ENCODE results near the gene CHCHD4. TPM values are rescaled to one million over a fixed set of nuclear protein-coding genes. Genes with fewer than 3 reads are reported as not detected.

CHCHD4 gene
- total and polyA plus RNA-seq, 2 of the 13 experiments (the other 11 are each of a cell fraction or from before 2014, with no cell fraction given), result 15.8 to 24.1 TPM

- TF ChIP-seq, protein P1, sequence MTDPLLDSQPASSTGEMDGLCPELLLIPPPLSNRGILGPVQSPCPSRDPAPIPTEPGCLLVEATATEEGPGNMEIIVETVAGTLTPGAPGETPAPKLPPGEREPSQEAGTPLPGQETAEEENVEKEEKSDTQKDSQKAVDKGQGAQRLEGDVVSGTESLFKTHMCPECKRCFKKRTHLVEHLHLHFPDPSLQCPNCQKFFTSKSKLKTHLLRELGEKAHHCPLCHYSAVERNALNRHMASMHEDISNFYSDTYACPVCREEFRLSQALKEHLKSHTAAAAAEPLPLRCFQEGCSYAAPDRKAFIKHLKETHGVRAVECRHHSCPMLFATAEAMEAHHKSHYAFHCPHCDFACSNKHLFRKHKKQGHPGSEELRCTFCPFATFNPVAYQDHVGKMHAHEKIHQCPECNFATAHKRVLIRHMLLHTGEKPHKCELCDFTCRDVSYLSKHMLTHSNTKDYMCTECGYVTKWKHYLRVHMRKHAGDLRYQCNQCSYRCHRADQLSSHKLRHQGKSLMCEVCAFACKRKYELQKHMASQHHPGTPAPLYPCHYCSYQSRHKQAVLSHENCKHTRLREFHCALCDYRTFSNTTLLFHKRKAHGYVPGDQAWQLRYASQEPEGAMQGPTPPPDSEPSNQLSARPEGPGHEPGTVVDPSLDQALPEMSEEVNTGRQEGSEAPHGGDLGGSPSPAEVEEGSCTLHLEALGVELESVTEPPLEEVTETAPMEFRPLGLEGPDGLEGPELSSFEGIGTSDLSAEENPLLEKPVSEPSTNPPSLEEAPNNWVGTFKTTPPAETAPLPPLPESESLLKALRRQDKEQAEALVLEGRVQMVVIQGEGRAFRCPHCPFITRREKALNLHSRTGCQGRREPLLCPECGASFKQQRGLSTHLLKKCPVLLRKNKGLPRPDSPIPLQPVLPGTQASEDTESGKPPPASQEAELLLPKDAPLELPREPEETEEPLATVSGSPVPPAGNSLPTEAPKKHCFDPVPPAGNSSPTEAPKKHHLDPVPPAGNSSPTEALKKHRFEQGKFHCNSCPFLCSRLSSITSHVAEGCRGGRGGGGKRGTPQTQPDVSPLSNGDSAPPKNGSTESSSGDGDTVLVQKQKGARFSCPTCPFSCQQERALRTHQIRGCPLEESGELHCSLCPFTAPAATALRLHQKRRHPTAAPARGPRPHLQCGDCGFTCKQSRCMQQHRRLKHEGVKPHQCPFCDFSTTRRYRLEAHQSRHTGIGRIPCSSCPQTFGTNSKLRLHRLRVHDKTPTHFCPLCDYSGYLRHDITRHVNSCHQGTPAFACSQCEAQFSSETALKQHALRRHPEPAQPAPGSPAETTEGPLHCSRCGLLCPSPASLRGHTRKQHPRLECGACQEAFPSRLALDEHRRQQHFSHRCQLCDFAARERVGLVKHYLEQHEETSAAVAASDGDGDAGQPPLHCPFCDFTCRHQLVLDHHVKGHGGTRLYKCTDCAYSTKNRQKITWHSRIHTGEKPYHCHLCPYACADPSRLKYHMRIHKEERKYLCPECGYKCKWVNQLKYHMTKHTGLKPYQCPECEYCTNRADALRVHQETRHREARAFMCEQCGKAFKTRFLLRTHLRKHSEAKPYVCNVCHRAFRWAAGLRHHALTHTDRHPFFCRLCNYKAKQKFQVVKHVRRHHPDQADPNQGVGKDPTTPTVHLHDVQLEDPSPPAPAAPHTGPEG (CRISPR knock-in tag; IDR thresholded peaks at IDR 0.05), result no peak; the same call in 1 of the 2 replicates
- TF ChIP-seq MED8 (CRISPR knock-in tag; IDR thresholded peaks at IDR 0.05; ENCODE audit: insufficient replicate concordance) (no peak), SRSF9 (IDR thresholded peaks at IDR 0.05; ENCODE audit: borderline replicate concordance, insufficient read depth, low read depth, low read length, poor library complexity, severe bottlenecking) (no peak), ETV5 (CRISPR knock-in tag; IDR thresholded peaks at IDR 0.05; ENCODE audit: borderline replicate concordance) (no peak), ZNF138 (CRISPR knock-in tag; IDR thresholded peaks at IDR 0.05; ENCODE audit: low read depth) (no peak), ZNF260 (CRISPR knock-in tag; IDR thresholded peaks at IDR 0.05; ENCODE audit: borderline replicate concordance, low read depth) (no peak), ZNF230 (CRISPR knock-in tag; IDR thresholded peaks at IDR 0.05) (no peak), ZBTB10 (CRISPR knock-in tag; IDR thresholded peaks at IDR 0.05; ENCODE audit: borderline replicate concordance) (no peak), POGZ (CRISPR knock-in tag; IDR thresholded peaks at IDR 0.05) (peak; percentile 14; the same call in 1 of the 2 replicates), NFKB2 (CRISPR knock-in tag; IDR thresholded peaks at IDR 0.05; ENCODE audit: borderline replicate concordance) (peak; percentile 21; the same call in 1 of the 2 replicates), SMYD3 (CRISPR knock-in tag; IDR thresholded peaks at IDR 0.05) (no peak)
- TF ChIP-seq, protein P2, sequence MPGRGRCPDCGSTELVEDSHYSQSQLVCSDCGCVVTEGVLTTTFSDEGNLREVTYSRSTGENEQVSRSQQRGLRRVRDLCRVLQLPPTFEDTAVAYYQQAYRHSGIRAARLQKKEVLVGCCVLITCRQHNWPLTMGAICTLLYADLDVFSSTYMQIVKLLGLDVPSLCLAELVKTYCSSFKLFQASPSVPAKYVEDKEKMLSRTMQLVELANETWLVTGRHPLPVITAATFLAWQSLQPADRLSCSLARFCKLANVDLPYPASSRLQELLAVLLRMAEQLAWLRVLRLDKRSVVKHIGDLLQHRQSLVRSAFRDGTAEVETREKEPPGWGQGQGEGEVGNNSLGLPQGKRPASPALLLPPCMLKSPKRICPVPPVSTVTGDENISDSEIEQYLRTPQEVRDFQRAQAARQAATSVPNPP (CRISPR knock-in tag; IDR thresholded peaks at IDR 0.05), result no peak
- TF ChIP-seq, protein P3, sequence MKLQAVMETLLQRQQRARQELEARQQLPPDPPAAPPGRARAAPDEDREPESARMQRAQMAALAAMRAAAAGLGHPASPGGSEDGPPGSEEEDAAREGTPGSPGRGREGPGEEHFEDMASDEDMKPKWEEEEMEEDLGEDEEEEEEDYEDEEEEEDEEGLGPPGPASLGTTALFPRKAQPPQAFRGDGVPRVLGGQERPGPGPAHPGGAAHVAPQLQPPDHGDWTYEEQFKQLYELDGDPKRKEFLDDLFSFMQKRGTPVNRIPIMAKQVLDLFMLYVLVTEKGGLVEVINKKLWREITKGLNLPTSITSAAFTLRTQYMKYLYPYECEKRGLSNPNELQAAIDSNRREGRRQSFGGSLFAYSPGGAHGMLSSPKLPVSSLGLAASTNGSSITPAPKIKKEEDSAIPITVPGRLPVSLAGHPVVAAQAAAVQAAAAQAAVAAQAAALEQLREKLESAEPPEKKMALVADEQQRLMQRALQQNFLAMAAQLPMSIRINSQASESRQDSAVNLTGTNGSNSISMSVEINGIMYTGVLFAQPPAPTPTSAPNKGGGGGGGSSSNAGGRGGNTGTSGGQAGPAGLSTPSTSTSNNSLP (IDR thresholded peaks at IDR 0.05; ENCODE audit: low read depth, low read length), result no peak
- TF ChIP-seq, protein P4, sequence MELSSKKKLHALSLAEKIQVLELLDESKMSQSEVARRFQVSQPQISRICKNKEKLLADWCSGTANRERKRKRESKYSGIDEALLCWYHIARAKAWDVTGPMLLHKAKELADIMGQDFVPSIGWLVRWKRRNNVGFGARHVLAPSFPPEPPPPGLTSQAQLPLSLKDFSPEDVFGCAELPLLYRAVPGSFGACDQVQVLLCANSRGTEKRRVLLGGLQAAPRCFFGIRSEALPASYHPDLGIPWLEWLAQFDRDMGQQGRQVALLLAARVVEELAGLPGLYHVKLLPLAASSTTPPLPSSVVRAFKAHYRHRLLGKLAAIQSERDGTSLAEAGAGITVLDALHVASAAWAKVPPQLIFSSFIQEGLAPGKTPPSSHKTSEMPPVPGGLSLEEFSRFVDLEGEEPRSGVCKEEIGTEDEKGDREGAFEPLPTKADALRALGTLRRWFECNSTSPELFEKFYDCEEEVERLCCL (CRISPR knock-in tag; IDR thresholded peaks at IDR 0.05; ENCODE audit: borderline replicate concordance), result no peak
Observed at GRCh38 chr3:14125193-14126016, 735 bp upstream of the CHCHD4 start (continued).
